ENCODE data around the gene LSM10. TPM values are rescaled to one million over a fixed set of nuclear protein-coding genes. Genes with fewer than 3 reads are reported as not detected.
A peak's percentile ranks its signal among the peaks of the same experiment; 100 is the strongest.

Gene LSM10
- total RNA-seq: 24.7 to 26.1 TPM (median 26.0 TPM) in 3 replicates

DNA sequence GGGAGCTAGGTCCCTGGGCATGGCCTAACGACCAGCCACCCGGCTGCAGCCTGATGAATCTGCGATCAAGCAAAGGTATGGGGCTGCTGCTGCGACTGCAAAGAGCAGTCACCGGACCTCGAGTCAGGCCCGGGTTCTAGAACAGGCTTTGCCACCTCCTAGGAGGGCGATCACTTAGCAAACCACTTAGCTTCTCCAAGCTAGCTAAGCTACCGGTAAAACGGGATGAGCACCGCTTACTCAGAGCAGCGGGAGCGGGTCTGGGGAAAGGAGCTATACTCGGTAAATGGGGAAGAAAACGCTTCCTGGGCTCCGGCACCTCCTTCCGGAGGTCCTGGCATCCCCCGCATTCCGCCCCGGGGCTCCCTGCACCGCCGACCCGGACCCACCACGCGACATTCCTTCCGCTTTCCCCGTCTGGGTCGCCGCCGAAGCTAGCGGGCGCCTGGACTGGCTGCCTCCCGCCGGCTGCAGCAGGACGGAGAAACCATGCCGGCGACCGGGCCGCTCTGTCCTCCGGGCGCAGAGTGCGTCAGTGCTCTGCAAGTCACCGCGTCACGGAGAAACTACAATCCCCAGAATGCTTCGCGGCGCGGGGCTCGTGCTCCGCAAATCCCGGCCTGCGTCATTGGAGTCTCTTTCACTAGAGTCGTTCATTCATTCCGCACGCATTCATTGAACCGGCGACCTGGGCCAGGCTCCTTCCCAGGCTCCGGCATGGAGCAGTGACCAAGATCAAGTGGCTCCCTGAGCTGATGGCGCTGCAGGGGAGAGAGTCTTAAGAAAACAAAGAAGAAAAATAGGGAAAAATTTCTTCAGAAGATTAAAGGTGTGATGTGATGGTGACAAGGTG is at the start of gene LSM10:
Gene LSM10 (minus strand): TSS at position 531 of the 853 bp plus-strand sequence. CDS start 3,779 bp downstream, outside the sequence.
- TF ChIP-seq, protein P1, sequence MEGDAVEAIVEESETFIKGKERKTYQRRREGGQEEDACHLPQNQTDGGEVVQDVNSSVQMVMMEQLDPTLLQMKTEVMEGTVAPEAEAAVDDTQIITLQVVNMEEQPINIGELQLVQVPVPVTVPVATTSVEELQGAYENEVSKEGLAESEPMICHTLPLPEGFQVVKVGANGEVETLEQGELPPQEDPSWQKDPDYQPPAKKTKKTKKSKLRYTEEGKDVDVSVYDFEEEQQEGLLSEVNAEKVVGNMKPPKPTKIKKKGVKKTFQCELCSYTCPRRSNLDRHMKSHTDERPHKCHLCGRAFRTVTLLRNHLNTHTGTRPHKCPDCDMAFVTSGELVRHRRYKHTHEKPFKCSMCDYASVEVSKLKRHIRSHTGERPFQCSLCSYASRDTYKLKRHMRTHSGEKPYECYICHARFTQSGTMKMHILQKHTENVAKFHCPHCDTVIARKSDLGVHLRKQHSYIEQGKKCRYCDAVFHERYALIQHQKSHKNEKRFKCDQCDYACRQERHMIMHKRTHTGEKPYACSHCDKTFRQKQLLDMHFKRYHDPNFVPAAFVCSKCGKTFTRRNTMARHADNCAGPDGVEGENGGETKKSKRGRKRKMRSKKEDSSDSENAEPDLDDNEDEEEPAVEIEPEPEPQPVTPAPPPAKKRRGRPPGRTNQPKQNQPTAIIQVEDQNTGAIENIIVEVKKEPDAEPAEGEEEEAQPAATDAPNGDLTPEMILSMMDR (IDR thresholded peaks at IDR 0.05; ENCODE audit: unreplicated experiment): no peak
- peak; percentile 83 to 89 for DNase-seq (ENCODE audit: low spot score in 2 of 2, unreplicated experiment in 2 of 2)
- Mint-ChIP-seq H3K27me3 (ENCODE audit: low read depth) (no peaks in the 10 kb centered on the region), H3K4me1 (peaks cover 39% of the 10 kb centered on the region), H3K4me3 (peak within 1 kb of the TSS; percentile 96), H3K36me3 (peaks cover 5% of the 10 kb centered on the region), H3K9me3 (no peaks in the 10 kb centered on the region), H3K27ac (peak within 1 kb of the TSS; percentile 99)

DNA sequence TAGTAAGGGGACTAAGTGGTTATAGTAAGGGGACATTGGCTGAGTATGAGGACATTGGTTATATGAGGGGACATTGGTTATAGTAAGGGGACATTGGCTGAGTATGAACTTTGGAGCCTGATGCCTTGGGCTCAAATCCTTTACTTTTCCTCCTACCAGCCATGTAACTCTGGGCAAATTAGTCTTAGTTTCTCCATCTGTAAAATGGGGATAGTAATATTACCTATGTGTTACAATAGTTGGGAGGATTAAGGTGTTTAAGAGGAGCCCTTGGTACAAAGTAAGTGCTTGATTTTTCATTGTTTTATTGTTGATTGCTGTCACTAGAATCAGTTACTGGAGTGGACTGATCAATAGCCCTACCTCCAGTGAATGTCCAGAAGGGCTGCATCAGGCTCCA is 49.7 kb upstream of the LSM10 start:
- Mint-ChIP-seq H3K36me3 (no peaks in the 10 kb centered on the region), H3K4me3 (no peak overlapping the region), H3K4me1 (peaks cover 36% of the 10 kb centered on the region), H3K27ac (no peak overlapping the region), H3K27me3 (ENCODE audit: low read depth) (no peaks in the 10 kb centered on the region), H3K9me3 (no peaks in the 10 kb centered on the region)
- TF ChIP-seq, protein P1 (IDR thresholded peaks at IDR 0.05; ENCODE audit: unreplicated experiment): no peak
- DNase-seq (ENCODE audit: low spot score in 2 of 2, unreplicated experiment in 2 of 2): no peak

DNA sequence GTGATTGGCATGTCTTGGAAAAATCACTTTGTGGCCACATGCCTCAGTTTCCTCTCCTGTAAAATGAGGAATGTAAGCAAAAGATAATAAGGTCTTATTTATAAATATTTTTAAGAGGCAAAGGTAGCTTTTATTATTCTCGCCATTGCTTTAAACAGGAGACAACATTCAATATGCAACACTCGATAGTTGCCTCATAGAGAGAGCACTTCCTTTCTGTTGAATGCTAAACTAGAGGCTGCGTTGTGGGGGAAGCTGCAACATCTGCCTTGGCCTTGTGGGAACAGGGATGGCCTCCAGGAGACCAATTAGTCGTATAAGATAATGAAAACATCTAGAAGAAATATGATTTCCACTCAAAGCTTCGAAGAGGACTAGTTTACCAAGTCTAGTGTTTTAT is 49.0 kb upstream of the LSM10 start:
- TF ChIP-seq, protein P1 (IDR thresholded peaks at IDR 0.05; ENCODE audit: unreplicated experiment): no peak
- Mint-ChIP-seq H3K27ac (peak overlapping the region; percentile 58), H3K27me3 (ENCODE audit: low read depth) (no peaks in the 10 kb centered on the region), H3K36me3 (no peaks in the 10 kb centered on the region), H3K4me3 (no peak overlapping the region), H3K9me3 (no peaks in the 10 kb centered on the region), H3K4me1 (peaks cover 36% of the 10 kb centered on the region)
- DNase-seq (ENCODE audit: low spot score in 2 of 2, unreplicated experiment in 2 of 2): no peak

DNA sequence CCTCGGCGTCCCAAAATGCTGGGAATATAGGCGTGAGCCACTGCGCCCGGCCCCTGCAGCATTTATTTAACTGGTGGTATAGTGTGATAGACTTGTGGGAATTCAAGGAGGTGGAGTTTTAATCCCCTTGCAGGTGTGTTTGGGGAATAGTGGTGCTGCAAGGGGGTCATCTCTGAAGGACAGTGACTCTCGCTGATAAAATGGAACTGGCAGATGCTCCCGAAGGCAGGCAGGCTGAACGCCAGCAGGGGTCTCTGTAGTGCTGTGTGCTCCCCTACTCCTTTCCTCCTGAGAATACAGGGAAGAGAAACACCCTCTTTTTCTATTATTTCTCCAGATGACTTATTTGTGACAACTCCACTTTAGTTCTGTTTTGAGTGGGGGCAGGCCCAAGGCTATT is 48.6 kb upstream of the LSM10 start:
- Mint-ChIP-seq H3K4me3 (no peak overlapping the region), H3K9me3 (no peaks in the 10 kb centered on the region), H3K27ac (no peak overlapping the region), H3K27me3 (ENCODE audit: low read depth) (no peaks in the 10 kb centered on the region), H3K36me3 (no peaks in the 10 kb centered on the region), H3K4me1 (peaks cover 32% of the 10 kb centered on the region)
- TF ChIP-seq, protein P1 (IDR thresholded peaks at IDR 0.05; ENCODE audit: unreplicated experiment): no peak
- DNase-seq (ENCODE audit: low spot score in 2 of 2, unreplicated experiment in 2 of 2): no peak

DNA sequence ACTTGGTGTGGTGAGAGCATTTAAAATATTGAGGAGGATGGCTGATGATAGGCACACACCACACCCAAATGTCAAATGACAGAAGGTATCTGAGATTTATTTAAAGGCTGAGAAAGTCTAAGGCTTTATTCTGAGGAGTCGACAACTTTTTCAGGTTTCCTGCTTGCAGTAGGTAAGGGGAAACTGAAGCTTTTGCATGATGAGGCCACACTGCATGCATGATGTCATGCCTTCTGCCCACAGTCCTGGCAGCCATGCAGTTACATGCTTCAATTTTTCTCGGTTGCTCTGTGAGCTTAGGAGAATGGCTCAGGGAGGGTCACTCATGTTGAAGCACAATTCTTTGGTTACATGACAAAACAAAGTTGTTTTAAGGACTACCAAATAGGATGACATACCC is 45.6 kb upstream of the LSM10 start:
- no peak for DNase-seq (ENCODE audit: low spot score in 2 of 2, unreplicated experiment in 2 of 2)
- Mint-ChIP-seq H3K4me3 (no peak overlapping the region), H3K9me3 (no peaks in the 10 kb centered on the region), H3K4me1 (peaks cover 36% of the 10 kb centered on the region), H3K27me3 (ENCODE audit: low read depth) (no peaks in the 10 kb centered on the region), H3K27ac (no peak overlapping the region), H3K36me3 (no peaks in the 10 kb centered on the region)
- TF ChIP-seq, protein P1 (IDR thresholded peaks at IDR 0.05; ENCODE audit: unreplicated experiment): no peak

Measured in mesothelial cell of epicardium (in vitro differentiated cells).